Myocyte (in vitro differentiated cells): ENCODE data around the gene FLG. TPM values are rescaled to one million over a fixed set of nuclear protein-coding genes. Genes with fewer than 3 reads are reported as not detected.
A peak's percentile ranks its signal among the peaks of the same experiment; 100 is the strongest.
"Not testable (repeated sequence)": the region's sequence is repeated elsewhere in the genome, so short reads cannot be mapped to it uniquely, and the experiment has no call there.

Experiments
- DNase-seq: peaks from one replicate; pipeline ENCODE4 v3.0.0-alpha.2; 2012; ENCODE audit warnings: low read depth
- polyA plus RNA-seq: library from polyadenylated mRNA; unstranded; fragments of >200 nt; gene quantifications from one replicate; pipeline ENCODE4 v1.2.1, GENCODE V29; 2012; ENCODE audit warnings: missing spikeins
- total RNA-seq: library from RNA; depleted of rRNA; stranded (reverse); fragments of >200 nt; gene quantifications from 2 replicates; pipeline ENCODE4 v1.2.3, GENCODE V29; 2014

The FLG gene
- 0.13 and 0.21 TPM in 2 replicates for total RNA-seq
- polyA plus RNA-seq, result 2.7 TPM

DNA sequence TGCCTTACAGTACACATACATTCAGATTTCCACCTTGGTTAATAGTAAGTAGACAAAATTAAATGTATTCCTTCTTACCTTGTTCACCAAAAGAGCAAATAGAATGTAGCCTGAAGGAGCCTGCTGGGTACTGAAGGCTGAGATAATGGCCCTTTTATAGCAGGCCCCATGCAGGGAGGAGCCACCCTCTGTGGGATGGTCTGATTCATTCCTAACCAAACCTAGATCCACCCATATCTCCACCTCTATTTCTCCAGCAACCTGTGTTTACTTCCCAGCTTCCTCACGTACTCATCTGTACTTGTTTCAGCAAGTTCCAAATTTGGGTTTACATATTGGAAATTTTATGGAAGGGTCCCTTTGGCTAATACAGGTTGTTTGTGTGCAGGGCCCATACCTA is at the start of gene FLG:
TSS of gene FLG (minus strand) at position 129 of the 400 bp plus-strand sequence. CDS start 9,783 bp downstream, outside the sequence.
- DNase-seq, result peak; percentile 34

DNA sequence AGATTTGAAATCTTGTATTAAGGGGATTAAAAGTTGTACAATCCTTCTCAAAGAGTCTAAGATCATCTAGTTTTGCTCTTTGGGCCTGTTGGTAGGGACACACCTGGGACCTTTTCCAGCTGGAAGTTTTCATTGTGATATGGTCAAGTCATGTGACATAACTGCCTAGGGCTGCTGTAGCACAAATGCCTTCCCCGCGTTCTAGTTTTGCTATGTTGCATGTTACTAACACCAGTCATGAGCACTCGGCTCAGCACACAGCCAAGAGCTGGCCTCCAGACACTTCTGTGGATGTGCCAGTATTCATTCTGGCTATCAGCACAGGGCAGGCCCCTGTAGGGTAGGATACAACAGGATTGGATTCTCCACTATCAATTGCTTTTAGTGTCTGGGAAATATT is 49.4 kb upstream of the FLG start:
- no peak for DNase-seq

DNA sequence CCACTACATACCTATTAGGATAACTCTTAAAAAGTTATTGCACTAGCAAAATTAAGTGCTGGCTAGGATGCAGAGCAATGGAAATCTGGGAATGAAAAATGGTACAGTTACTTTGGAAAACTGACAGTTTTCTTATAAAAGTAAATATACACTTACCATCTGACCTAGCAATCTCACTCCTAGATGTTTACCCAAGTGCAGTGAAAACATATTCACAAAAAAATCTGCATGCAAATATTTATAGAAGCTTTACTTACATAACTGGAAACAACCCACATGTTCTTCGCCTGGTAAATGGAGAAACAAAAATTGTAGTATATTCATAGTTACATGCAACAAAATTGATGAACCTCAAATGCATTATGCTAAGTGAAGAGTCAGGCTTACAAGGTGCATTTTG is 47.6 kb upstream of the FLG start:
- no peak for DNase-seq

DNA sequence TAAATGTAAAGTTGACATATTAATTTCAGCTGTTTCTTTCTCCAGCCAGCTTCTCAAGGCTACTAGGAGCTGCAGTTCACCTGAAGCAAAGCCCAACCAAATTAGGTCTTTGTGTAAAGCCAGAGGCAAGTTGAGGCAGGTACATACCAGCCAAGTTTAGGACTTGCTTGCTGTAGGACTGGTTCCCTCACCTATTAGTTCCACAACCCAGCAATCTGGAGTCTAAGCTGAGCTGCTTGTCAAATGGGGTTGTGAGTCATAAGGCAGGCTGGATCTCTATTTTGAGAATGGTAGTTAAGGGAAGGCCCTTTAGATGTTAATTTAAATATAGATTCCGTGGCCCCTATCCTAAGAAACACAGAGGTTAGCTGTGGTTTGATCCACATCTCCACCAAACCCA is 42.4 kb upstream of the FLG start:
- peak; percentile 42 for DNase-seq

DNA sequence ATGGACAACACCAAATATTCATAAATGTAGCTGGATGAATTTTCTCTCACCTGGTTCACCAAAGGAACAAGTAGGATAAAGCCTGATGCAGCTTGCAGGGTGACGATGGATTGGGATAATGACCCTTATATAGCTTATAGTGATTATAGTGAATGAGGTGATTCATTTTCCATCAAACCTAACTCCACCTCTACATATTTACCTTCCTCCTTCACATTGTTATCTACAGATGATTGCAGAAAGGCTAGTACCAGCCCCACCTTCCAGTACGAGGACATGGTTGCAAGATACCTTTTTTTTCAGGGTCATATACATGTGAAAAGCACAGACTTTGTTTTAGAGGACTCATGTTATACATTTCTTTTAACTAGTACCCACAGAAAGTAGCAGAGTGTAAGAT is 34.9 kb upstream of the FLG start, which contains the start of gene FLG2:
TSS of gene FLG2 (minus strand) at position 101 of the 400 bp plus-strand sequence. CDS start 1,122 bp downstream, outside the sequence.
- DNase-seq, result no peak

DNA sequence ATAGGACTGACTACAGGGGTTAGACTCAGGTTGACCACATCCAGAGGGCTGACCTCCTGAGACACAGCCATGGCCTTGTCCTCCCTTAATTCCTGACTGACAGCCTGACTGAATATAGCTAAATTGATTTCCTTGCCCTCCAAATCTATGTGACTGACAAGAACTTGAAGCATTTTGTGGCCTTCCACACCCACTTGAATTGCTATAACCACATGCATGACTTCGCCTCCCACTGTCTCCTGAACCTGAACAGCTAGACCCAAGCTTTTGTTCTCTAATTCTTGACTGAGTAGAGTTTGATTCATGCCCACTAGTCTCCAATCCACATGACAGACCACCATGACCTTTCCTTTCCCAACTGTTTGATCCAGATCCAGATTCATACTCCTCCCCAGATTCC is 31.7 kb upstream of the FLG start:
- peak; percentile 52 for DNase-seq

DNA sequence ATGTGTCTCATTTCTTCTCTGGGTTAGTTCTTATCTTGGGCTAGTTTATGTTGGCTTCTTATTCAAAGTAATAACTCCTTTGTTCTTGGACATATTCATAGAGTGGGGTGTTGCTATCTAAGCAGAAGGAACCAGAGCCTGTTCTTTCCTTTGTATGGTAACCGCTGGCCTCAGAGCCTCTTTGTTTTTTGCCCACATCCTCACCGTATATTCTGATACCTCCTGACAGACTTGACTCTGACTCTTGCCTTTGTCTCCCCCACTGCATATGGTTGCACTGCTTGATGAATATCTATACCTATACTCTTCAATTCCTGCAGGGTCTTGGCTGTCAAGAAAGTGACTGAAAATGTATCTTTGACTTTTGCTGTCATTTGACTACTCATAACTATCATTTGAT is 24.6 kb upstream of the FLG start:
- no peak for DNase-seq

DNA sequence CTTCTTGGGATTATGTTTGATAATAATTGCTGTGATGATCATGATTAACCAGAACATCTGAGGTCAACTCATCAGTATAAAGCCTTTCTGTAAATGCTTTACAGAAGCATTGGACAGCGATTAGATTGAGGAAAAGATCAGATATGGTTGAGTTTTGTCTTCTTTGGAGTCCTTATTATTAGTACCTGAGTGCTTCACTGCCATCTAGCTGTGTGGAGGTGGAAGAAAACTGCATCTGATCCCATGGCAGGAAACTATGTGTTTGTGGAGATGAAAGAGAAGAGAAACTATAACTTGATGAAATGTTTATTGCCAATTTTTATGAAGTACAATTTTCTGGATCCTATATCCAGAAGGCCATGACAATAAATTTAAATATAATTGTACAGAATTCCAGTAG is 23.4 kb upstream of the FLG start:
- DNase-seq, result no peak

DNA sequence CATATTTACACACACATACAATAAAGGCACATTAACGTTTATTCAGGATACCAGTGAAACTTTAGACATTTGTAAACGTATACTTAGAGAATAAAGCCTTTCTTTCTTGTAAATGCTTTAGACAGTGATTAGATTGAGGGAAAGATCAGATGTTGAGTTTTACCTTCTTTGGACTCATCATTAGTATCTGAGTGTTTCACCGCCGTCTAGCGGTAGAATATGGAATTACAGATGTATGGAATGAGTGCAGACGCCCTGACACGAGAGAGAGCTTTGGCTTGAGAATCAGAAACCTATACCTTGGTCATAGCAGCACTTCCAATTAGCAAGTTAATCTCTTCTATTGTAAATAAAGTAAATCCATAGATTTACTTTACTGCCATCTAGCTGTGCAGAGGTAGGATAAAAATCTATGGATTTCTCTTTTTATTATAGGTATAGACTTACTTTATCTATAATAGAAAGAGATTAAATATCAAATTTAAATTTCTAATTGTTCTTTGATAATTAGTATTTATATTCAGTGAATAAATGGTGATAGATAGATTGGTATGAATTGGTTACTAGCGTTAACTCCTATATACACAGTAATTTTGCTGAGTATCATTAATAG is 22.2 kb upstream of the FLG start:
- DNase-seq, result peak; percentile 81

DNA sequence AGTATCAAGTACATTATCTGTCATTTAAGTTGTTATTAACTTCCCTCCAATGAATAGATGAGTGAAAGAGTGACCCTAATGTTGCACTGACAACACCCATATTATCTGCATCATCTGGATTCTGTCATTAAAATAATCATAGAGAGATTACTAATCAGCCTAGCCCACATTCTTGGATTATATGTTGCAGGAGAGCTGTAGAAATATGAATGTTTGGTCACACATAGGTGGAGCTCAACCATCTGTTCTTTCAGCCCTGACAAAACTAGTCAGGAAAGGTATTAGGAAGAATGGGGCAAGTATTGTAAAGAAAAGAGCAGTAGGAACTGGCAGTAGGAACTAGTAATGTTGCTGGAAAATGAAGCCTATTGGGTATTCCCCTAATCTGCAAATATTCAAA is 19.4 kb upstream of the FLG start:
- no peak for DNase-seq

DNA sequence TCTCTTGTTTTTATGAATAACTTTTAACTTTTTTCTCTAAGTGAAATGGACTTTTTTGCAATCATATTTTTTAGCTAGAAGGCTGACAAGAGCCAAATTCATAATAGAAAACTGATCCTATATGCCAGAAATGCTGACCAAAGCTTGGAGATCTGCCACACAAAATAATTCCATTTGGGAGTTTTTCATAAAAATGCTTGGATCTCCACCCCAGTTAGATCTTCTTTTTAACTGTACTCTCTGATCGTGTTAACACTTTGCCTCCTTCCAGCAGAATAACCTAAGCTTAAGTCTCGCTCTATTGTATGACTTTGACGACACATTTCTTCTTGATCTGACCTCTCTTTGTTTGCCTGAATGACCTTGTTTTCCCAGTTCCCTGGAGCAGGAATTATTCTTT is 18.0 kb upstream of the FLG start:
- DNase-seq, result no peak

DNA sequence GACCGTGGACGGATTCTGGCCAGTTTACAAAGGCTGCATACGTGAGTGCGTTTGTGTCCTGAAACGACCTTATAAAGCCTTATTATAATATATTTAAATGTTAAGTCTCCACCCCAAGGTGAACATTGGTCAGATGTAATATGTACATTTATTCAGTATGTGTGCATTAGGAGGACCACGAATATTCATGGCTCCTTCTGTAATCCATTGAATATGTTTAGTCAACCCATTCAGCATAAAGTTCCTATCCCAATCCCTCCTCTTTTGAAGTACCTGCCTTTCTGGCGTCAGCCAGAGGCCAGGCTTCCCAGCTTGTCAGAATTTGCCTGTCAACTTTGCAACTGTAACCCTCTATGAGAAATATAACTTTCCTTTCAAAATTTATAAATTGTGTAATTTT is 10.4 kb upstream of the FLG start:
- DNase-seq, result no peak

DNA sequence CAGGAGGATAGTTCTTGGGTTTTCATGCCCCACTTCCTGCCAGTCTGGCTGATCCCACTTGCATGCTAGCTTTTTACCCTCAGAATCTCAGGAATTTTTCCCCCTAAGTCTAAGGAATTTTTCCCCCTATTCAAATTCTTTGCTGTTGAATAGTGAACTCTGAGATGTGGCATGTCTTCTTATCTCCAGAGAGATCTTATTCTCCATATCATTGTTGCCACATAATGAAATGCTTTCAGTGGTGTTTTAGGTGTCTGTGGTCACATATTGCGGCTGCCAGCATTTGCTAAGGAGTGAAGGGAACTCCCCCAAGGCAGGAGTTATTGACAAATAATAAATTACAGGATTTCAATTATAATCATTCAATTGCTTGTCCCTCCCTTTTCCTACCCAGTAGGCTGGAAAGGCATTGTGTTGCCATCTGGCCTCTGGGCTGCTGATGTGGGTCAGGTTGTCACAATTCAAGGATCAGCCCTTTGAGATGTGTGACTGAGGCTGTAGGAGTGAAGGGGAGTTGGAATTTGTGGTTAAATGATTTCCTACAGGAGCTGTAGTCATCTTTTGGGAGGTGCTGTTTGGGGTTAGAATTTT is 3.9 kb upstream of the FLG start:
- peak; percentile 31 for DNase-seq

DNA sequence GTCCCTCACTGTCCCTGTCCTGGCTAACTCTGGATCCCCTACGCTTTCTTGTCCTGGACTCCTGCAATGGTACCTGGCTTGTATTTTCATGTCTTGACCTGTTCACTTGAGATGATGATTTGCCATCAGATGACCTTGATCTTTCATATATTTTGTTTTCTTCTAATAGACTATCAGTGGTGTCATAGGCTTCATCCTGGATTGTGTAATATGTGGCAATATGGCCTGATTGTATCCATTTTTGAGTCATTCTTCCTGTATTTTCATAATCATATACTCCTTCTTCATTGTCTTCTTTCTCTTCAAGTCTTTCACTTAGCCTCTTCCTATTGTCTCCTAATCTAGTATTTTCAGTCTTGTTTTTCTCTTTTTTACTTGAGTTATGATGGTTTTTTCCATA is 11.1 kb downstream of the FLG start:
- no peak for DNase-seq

DNA sequence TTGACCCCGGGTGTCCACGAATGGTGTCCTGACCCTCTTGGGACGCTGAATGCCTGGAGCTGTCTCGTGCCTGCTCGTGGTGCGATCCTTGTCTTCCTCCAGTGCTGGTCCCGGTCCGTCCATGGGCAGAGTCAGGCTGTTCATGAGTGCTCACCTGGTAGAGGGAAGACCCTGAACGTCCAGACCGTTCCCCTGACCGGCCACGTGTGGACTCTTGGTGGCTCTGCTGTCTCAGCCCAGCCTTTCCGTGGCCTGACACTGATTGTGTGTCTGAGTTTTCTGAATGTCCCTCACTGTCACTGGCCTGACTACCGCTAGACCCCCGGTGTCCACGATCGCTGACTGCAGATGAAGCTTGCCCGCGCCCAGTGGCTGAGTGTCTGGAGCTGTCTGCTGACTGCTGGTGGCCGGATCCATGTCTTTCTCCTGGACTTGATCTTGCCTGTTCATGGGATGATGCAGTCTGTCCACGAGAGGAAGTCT is 11.7 kb downstream of the FLG start:
- DNase-seq, result no peak

DNA sequence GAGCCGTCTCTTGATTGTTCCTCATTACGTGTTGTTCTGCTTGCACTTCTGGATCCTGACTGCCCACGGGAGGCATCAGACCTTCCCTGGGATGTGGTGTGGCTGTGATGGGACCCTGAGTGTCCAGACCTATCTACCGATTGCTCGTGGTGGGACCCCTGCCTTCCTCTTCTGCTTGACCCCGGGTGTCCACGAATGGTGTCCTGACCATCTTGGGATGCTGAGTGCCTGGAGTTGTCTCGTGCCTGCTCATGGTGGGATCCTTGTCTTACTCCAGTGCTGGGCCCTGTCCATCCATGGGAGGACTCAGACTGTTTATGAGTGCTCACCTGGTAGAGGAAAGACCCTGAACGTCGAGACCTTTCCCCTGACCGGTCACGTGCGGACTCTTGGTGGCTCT is 12.9 kb downstream of the FLG start:
- DNase-seq, result not testable (repeated sequence)

DNA sequence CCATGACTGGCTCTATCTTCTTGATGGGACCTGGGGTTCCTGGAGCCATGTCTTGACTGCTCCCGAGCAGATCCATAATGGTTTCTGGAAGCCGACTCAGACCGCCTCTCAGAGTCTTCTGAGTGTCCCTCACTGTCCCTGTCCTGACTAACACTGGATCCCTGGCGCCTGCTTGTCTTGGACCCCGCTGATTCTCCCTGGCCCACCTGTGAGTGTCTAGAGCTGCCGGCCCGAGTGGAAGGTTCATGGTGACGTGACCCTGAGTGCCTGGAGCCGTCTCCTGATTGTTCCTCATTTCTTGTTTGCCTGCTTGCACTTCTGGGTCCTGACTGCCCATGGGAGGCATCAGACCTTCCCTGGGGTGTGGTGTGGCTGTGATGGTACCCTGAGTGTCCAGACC is 15.1 kb downstream of the FLG start:
- no peak for DNase-seq

DNA sequence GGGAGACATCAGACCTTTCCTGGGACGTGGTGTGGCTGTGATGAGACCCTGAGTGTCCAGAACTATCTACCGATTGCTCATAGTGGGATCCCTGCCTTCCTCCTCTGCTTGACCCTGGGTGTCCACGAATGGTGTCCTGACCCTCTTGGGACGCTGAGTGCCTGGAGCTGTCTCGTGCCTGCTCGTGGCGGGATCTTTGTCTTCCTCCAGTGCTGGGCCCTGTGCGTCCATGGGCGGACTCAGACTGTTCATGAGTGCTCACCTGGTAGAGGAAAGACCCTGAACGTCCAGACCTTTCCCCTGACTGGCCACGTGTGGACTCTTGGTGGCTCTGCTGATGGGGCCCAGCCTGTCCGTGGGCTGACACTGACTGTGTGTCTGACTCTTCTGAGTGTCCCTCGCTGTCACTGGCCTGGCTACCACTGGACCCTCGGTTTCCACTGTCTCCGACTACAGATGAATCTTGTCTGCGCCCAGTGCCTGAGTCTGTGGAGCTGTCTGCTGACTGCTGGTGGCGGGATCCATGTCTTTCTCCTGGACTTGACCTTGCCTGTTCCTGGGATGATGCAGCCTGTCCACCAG is 15.6 kb downstream of the FLG start:
- DNase-seq, result not testable (repeated sequence)

DNA sequence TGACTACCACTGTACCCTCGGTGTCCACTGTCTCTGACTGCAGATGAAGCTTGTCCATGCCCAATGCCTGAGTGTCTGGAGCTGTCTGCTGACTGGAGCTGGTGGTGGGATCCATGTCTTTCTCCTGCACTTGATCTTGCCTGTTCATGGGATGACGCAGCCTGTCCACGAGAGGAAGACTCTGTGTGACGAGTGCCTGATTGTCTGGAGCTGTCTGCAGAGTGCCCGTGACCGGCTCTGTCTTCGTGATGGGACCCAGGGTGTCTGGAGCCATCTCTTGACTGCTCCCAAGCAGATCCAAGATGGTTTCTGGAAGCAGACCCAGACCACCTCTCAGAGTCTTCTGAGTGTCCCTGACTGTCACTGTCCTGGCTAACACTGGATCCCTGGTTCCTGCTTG is 16.3 kb downstream of the FLG start:
- not testable (repeated sequence) for DNase-seq

DNA sequence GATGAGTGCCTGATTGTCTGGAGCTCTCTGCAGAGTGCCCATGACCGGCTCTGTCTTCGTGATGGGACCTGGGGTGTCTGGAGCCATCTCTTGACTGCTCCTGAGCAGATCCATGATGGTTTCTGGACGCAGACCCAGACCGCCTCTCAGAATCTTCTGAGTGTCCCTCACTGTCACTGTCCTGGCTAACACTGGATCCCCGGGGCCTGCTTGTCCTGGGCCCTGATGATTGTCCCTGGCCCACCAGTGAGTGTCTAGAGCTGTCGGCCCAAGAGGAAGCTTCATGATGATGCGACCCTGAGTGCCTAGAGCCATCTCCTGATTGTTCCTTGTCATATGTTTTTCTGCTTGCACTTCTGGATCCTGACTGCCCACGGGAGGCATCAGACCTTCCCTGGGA is 17.1 kb downstream of the FLG start:
- not testable (repeated sequence) for DNase-seq

DNA sequence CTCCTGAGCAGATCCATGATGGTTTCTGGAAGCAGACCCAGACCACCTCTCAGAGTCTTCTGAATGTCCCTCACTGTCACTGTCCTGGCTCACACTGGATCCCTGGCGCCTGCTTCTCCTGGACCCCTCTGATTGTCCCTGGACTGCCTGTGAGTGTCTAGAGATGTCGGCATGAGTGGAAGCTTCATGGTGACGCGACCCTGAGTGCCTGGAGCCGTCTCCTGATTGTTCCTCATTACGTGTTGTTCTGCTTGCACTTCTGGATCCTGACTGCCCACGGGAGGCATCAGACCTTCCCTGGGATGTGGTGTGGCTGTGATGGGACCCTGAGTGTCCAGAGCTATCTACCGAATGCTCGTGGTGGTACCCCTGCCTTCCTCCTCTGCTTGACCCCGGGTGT is 18.9 kb downstream of the FLG start:
- DNase-seq, result not testable (repeated sequence)

DNA sequence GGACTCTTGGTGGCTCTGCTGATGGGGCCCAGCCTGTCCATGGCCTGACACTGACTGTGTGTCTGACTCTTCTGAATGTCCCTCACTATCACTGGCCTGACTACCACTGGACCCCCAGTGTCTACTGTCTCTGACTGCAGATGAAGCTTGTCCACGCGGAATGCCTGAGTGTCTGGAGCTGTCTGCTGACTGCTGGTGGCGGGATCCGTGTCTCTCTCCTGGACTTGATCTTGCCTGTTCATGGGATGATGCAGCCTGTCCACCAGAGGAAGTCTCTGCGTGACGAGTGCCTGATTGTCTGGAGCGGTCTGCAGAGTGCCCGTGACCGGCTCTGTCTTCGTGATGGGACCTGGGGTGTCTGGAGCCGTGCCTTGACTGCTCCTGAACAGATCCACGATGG is 20.3 kb downstream of the FLG start:
- DNase-seq, result not testable (repeated sequence)
